Panc1 (cell line): ENCODE measurements around the gene LRRC3C. TPM values are rescaled to one million over a fixed set of nuclear protein-coding genes. Genes with fewer than 3 reads are reported as not detected.

Source experiments
- ATAC-seq: fragments of 200-7000 bp; cut with Tn5 transposase; 2 replicates; pipeline ENCODE4 v1.9.1; 2020; ENCODE audit warnings: mild to moderate bottlenecking, moderate library complexity
- BruUV-seq: library from RNA; stranded (reverse); fragments of 400-500 nt; replicated peaks from 2 replicates; lab custom pipeline; 2021; lab: Mats Ljungman, UMichigan
- CTCF ChIA-PET: fragments of 300-600 bp; sonication (Branson Sonifier 250); formaldehyde crosslinking; loops from one replicate; lab custom pipeline; 2022; ENCODE audit warnings: antibody characterized with exemption; lab: Charles Lee
- POLR2A ChIA-PET: fragments of 300-600 bp; sonication (Branson Sonifier 250); formaldehyde crosslinking; loops from one replicate; lab custom pipeline; 2022; ENCODE audit warnings: antibody characterized with exemption; lab: Charles Lee
- DNase-seq: peaks from one replicate; pipeline ENCODE4 v3.0.0-alpha.2; 2010; ENCODE audit warnings: low read depth, low spot score
- H3K27ac ChIP-seq: 2 replicates; pipeline ENCODE4 v1.5.1; 2011; ENCODE audit warnings: mild to moderate bottlenecking, low read length, inconsistent platforms
- H3K27me3 ChIP-seq: fragments of 200-500 bp; sonication (Bioruptor generic); 2 replicates; pipeline ENCODE4 v1.6.0; 2014; ENCODE audit warnings: low read length, inconsistent platforms; ENCODE audit not compliant: control insufficient read depth, insufficient read depth
- H3K36me3 ChIP-seq: fragments of 200-500 bp; sonication (Bioruptor generic); 2 replicates; pipeline ENCODE4 v1.5.1; 2014; ENCODE audit warnings: inconsistent platforms, mild to moderate bottlenecking, low read length, moderate library complexity; ENCODE audit not compliant: control insufficient read depth, insufficient read depth
- H3K4me1 ChIP-seq: 2 replicates; pipeline ENCODE4 v1.5.1; 2011; ENCODE audit warnings: inconsistent platforms, mild to moderate bottlenecking, low read length, moderate library complexity; ENCODE audit not compliant: control insufficient read depth, insufficient read depth
- H3K4me3 ChIP-seq, 2 experiments: 2 replicates each; pipeline ENCODE4 v1.5.1; 2011 to 2012; ENCODE audit warnings: low read depth in 2 of 2, low read length in 2 of 2, mild to moderate bottlenecking in 2 of 2, inconsistent platforms in 1 of 2, moderate library complexity in 1 of 2
- H3K9me3 ChIP-seq: fragments of 200-500 bp; sonication (Bioruptor generic); 2 replicates; pipeline ENCODE4 v1.5.1; 2014; ENCODE audit warnings: low read depth, mild to moderate bottlenecking, inconsistent platforms, low read length, moderate library complexity; ENCODE audit not compliant: control insufficient read depth, insufficient read depth
- CTCF ChIP-seq: fragments of 450-650 bp; IDR thresholded peaks from 2 replicates; pipeline ENCODE4 v1.5.1; 2017; ENCODE audit warnings: mild to moderate bottlenecking
- POLR2AphosphoS5 ChIP-seq: IDR thresholded peaks from 2 replicates; pipeline ENCODE4 v1.6.1; 2012; ENCODE audit warnings: mild to moderate bottlenecking, low read depth, low read length, moderate library complexity
- SIN3A ChIP-seq: IDR thresholded peaks from 2 replicates; pipeline ENCODE4 v1.6.1; 2012; ENCODE audit warnings: low read depth, mild to moderate bottlenecking, low read length, moderate library complexity, borderline replicate concordance; ENCODE audit not compliant: insufficient read depth
- TCF7L2 ChIP-seq: IDR thresholded peaks from 2 replicates; pipeline ENCODE4 v1.6.1; 2011; ENCODE audit warnings: mild to moderate bottlenecking, low read depth, low read length, inconsistent platforms
- in situ Hi-C: cut with HindIII; loops from 2 replicates; pipeline ENCODE4 v1.10.0; 2016; ENCODE audit warnings: low sequenced_read_pairs, low pct_unique_long_range_greater_than_20kb
- intact Hi-C: fragments of 100-400 bp; cut with micrococcal nuclease; formaldehyde crosslinking; loops from one replicate; pipeline ENCODE4 v1.10.0; 2022; ENCODE audit not compliant: unreplicated experiment
- total RNA-seq: library from RNA; stranded (reverse); gene quantifications from one replicate; pipeline ENCODE4 v1.2.1, GENCODE V29; 2021; ENCODE audit not compliant: unreplicated experiment
- TF ChIP-seq, protein P1 (sequence below), 2 experiments: IDR thresholded peaks; 2 replicates each; pipeline ENCODE4 v1.6.1; 2011 to 2012; ENCODE audit warnings: low read depth in 2 of 2, control low read depth in 1 of 2, low read length in 1 of 2, mild to moderate bottlenecking in 1 of 2, moderate library complexity in 1 of 2; ENCODE audit not compliant: insufficient read depth in 1 of 2

LRRC3C gene
- total RNA-seq, 1 experiment from 2014 or later = not detected

DNA sequence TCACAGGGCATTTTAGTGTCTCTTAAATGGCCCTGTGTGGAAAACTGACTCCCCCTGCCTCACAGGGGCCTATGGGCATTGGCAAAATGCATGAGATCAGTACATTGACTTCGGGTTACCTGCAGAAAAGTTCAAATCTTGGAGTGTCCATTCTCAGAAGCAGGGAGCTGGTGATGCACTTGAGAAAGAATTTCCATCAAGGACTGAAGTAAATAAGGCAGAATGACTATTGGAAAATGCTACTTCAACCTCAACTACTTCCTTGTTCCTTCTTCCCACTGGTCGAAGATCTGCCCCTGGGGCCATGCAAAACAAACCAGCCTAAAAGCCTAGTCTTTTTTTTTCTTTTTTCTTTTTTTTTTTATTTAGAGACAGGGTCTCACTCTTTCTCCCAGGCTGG is 21.5 kb downstream of the LRRC3C start:
- DNase-seq (no peak), ATAC-seq (no peak)
- TF ChIP-seq CTCF (no peak), POLR2AphosphoS5 (no peak), SIN3A (no peak), TCF7L2 (no peak)
- TF ChIP-seq, protein P1, sequence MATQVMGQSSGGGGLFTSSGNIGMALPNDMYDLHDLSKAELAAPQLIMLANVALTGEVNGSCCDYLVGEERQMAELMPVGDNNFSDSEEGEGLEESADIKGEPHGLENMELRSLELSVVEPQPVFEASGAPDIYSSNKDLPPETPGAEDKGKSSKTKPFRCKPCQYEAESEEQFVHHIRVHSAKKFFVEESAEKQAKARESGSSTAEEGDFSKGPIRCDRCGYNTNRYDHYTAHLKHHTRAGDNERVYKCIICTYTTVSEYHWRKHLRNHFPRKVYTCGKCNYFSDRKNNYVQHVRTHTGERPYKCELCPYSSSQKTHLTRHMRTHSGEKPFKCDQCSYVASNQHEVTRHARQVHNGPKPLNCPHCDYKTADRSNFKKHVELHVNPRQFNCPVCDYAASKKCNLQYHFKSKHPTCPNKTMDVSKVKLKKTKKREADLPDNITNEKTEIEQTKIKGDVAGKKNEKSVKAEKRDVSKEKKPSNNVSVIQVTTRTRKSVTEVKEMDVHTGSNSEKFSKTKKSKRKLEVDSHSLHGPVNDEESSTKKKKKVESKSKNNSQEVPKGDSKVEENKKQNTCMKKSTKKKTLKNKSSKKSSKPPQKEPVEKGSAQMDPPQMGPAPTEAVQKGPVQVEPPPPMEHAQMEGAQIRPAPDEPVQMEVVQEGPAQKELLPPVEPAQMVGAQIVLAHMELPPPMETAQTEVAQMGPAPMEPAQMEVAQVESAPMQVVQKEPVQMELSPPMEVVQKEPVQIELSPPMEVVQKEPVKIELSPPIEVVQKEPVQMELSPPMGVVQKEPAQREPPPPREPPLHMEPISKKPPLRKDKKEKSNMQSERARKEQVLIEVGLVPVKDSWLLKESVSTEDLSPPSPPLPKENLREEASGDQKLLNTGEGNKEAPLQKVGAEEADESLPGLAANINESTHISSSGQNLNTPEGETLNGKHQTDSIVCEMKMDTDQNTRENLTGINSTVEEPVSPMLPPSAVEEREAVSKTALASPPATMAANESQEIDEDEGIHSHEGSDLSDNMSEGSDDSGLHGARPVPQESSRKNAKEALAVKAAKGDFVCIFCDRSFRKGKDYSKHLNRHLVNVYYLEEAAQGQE (IDR thresholded peaks at IDR 0.05; ENCODE audit: insufficient read depth in 1 of 2, low read depth in 2 of 2, low read length in 1 of 2) = no peak
- BruUV-seq = no TSS peak
- H3K36me3 ChIP-seq = no peaks in the 10 kb centered on the region
- ChIA-PET CTCF (no interaction called here), POLR2A (no interaction called here)
- H3K4me3 ChIP-seq = no peak overlapping the region
- in situ Hi-C loops = no loop called here
- no peaks in the 10 kb centered on the region for H3K27me3 ChIP-seq
- H3K9me3 ChIP-seq = no peaks in the 10 kb centered on the region
- H3K27ac ChIP-seq = no peak overlapping the region
- intact Hi-C loops = no loop called here
- H3K4me1 ChIP-seq = no peaks in the 10 kb centered on the region; the same call in 1 of the 2 replicates

GRCh38 chr17:39950871-39951348 is 23.4 kb downstream of the LRRC3C start:
- CTCF ChIA-PET = interaction anchor here (0.6 kb wide), 1 partner anchor 488 kb away, joined by 3 read pairs; no protein-coding TSS in a partner anchor

More at GRCh38 chr17:39950871-39951348, 23.4 kb downstream of the LRRC3C start:
- Histone ChIP-seq H3K27ac (no peak overlapping the region), H3K9me3 (no peaks in the 10 kb centered on the region), H3K27me3 (no peaks in the 10 kb centered on the region), H3K36me3 (no peaks in the 10 kb centered on the region), H3K4me3 (no peak overlapping the region), H3K4me1 (no peaks in the 10 kb centered on the region; the same call in 1 of the 2 replicates)
- in situ Hi-C loops (no loop called here), intact Hi-C loops (no loop called here)
- BruUV-seq = no TSS peak
- TF ChIP-seq CTCF (no peak), POLR2AphosphoS5 (no peak), TCF7L2 (no peak), SIN3A (no peak)
- TF ChIP-seq, protein P1 (IDR thresholded peaks at IDR 0.05; ENCODE audit: insufficient read depth in 1 of 2, low read depth in 2 of 2, low read length in 1 of 2) = no peak
- no peak for ATAC-seq
- no peak for DNase-seq
- POLR2A ChIA-PET = no interaction called here
